IMR-90 (cell line): Measurements from ENCODE around the gene AAMDC. TPM values are rescaled to one million over a fixed set of nuclear protein-coding genes. Genes with fewer than 3 reads are reported as not detected.

ENCODE experiments used
- ATAC-seq: fragments of 200-7000 bp; cut with Tn5 transposase; 2 replicates; pipeline ENCODE4 v1.9.1; 2020; ENCODE audit warnings: low read depth, mild to moderate bottlenecking, moderate library complexity
- BruUV-seq: library from RNA; stranded (reverse); fragments of 400-500 nt; replicated peaks from 2 replicates; lab custom pipeline; 2021; lab: Mats Ljungman, UMichigan
- CTCF ChIA-PET: fragments of 300-600 bp; formaldehyde crosslinking; extraction: SDS; loops from one replicate; lab custom pipeline; 2021; ENCODE audit warnings: antibody characterized with exemption; lab: Yijun Ruan, JAX
- POLR2A ChIA-PET: fragments of 300-600 bp; sonication (Branson Sonifier 250); formaldehyde crosslinking; loops from one replicate; lab custom pipeline; 2022; ENCODE audit warnings: antibody characterized with exemption; ENCODE audit not compliant: unreplicated experiment; lab: Charles Lee
- DNase-seq: peaks from one replicate; pipeline ENCODE4 v3.0.0; 2013
- H2AFZ ChIP-seq: replicated peaks from 2 replicates; pipeline ENCODE3; 2013; ENCODE audit warnings: low read length, mild to moderate bottlenecking; ENCODE audit not compliant: poor library complexity
- H2AK5ac ChIP-seq: 2 replicates; pipeline ENCODE4 v1.6.1; 2013; ENCODE audit warnings: low read depth, low read length, inconsistent platforms
- H2AK9ac ChIP-seq: replicated peaks from 2 replicates; pipeline ENCODE3; 2013; ENCODE audit warnings: mild to moderate bottlenecking, low read depth, low read length, moderate library complexity; ENCODE audit not compliant: poor library complexity
- H2BK120ac ChIP-seq: 2 replicates; pipeline ENCODE4 v1.6.1; 2013; ENCODE audit warnings: low read depth, low read length, inconsistent platforms
- H2BK15ac ChIP-seq: 3 replicates; pipeline ENCODE4 v1.6.1; 2013; ENCODE audit warnings: low read depth, low read length, inconsistent platforms
- H2BK20ac ChIP-seq: 2 replicates; pipeline ENCODE4 v1.6.1; 2013; ENCODE audit warnings: low read depth, mild to moderate bottlenecking, inconsistent platforms, low read length, moderate library complexity
- H2BK5ac ChIP-seq: 2 replicates; pipeline ENCODE4 v1.6.1; 2013; ENCODE audit warnings: mild to moderate bottlenecking, low read depth, low read length, inconsistent platforms; ENCODE audit not compliant: poor library complexity, severe bottlenecking
- H3K14ac ChIP-seq: replicated peaks from 2 replicates; pipeline ENCODE4 v1.6.1; 2013; ENCODE audit warnings: low read depth, low read length, inconsistent platforms
- H3K18ac ChIP-seq: 2 replicates; pipeline ENCODE4 v1.6.1; 2013; ENCODE audit warnings: low read depth, low read length, control low read depth
- H3K23ac ChIP-seq: 2 replicates; pipeline ENCODE4 v1.6.1; 2013; ENCODE audit warnings: low read depth, low read length, inconsistent platforms
- H3K27ac ChIP-seq: 2 replicates; pipeline ENCODE4 v1.5.1; 2013; ENCODE audit warnings: mild to moderate bottlenecking, control low read depth, low read length; ENCODE audit not compliant: insufficient read depth
- H3K27me3 ChIP-seq: 2 replicates; pipeline ENCODE4 v1.6.1; 2013; ENCODE audit warnings: low read length; ENCODE audit not compliant: control insufficient read depth, insufficient read depth
- H3K36me3 ChIP-seq: 2 replicates; pipeline ENCODE4 v1.6.1; 2013; ENCODE audit warnings: low read length, mixed read lengths; ENCODE audit not compliant: control insufficient read depth, insufficient read depth
- H3K4ac ChIP-seq: 2 replicates; pipeline ENCODE4 v1.6.1; 2013; ENCODE audit warnings: low read depth, low read length, inconsistent platforms
- H3K4me1 ChIP-seq: 2 replicates; pipeline ENCODE4 v1.6.1; 2013; ENCODE audit warnings: low read length, mixed read lengths; ENCODE audit not compliant: control insufficient read depth, insufficient read depth
- H3K4me2 ChIP-seq: 2 replicates; pipeline ENCODE4 v1.6.1; 2013; ENCODE audit warnings: low read depth, mild to moderate bottlenecking, control low read depth, low read length, moderate library complexity
- H3K4me3 ChIP-seq: 2 replicates; pipeline ENCODE4 v1.5.1; 2013; ENCODE audit warnings: low read depth, mild to moderate bottlenecking, control low read depth, low read length, moderate library complexity; ENCODE audit not compliant: insufficient read depth
- H3K56ac ChIP-seq: 2 replicates; pipeline ENCODE4 v1.6.1; 2013; ENCODE audit warnings: low read length, inconsistent platforms; ENCODE audit not compliant: insufficient read depth; ENCODE audit errors: extremely low read depth
- H3K79me1 ChIP-seq, 2 experiments: 2 replicates each; pipeline ENCODE4 v1.6.1; 2013; ENCODE audit warnings: low read length in 2 of 2, inconsistent platforms in 1 of 2, low read depth in 1 of 2
- H3K9ac ChIP-seq: 2 replicates; pipeline ENCODE4 v1.6.1; 2013; ENCODE audit warnings: low read depth, low read length, control low read depth
- H3K9me1 ChIP-seq: 2 replicates; pipeline ENCODE4 v1.6.1; 2013; ENCODE audit warnings: low read length, inconsistent platforms; ENCODE audit not compliant: insufficient read depth
- H3K9me3 ChIP-seq: 2 replicates; pipeline ENCODE4 v1.6.1; 2013; ENCODE audit warnings: low read length; ENCODE audit not compliant: control insufficient read depth, insufficient read depth
- H4K20me1 ChIP-seq: 2 replicates; pipeline ENCODE4 v1.6.1; 2013; ENCODE audit warnings: low read length, inconsistent platforms; ENCODE audit not compliant: insufficient read depth
- H4K5ac ChIP-seq: 2 replicates; pipeline ENCODE4 v1.6.1; 2013; ENCODE audit warnings: mild to moderate bottlenecking, low read depth, low read length, control low read depth
- H4K8ac ChIP-seq, 2 experiments: 2 replicates each; pipeline ENCODE4 v1.6.1; 2013; ENCODE audit warnings: low read depth in 2 of 2, low read length in 2 of 2, control low read depth in 1 of 2, inconsistent platforms in 1 of 2
- H4K91ac ChIP-seq: 2 replicates; pipeline ENCODE4 v1.6.1; 2013; ENCODE audit warnings: low read depth, low read length, inconsistent platforms; ENCODE audit not compliant: insufficient read depth
- CEBPB ChIP-seq: IDR thresholded peaks from 2 replicates; pipeline ENCODE4 v1.6.1; 2012; ENCODE audit warnings: low read depth, low read length, improper control_type of control experiment
- POLR2A ChIP-seq: IDR thresholded peaks from 2 replicates; pipeline ENCODE4 v1.6.1; 2012; ENCODE audit warnings: mild to moderate bottlenecking, low read depth, low read length
- RAD21 ChIP-seq: IDR thresholded peaks from 2 replicates; pipeline ENCODE4 v1.6.1; 2012; ENCODE audit warnings: low read length, improper control_type of control experiment
- RCOR1 ChIP-seq: IDR thresholded peaks from 2 replicates; pipeline ENCODE4 v1.6.1; 2012; ENCODE audit warnings: mild to moderate bottlenecking, low read length, improper control_type of control experiment; ENCODE audit not compliant: insufficient replicate concordance
- SMC3 ChIP-seq: fragments of 150-350 bp; IDR thresholded peaks from 2 replicates; pipeline ENCODE4 v1.6.1; 2016; ENCODE audit warnings: low read depth, mild to moderate bottlenecking, antibody characterized with exemption, low read length, moderate library complexity
- WGBS, 2 experiments: methylation state at CpG; one replicate each; pipeline versions ENCODE4 v1.1.5 to v1.1.7; 2013; ENCODE audit warnings: missing lambda C conversion rate in 2 of 2; ENCODE audit not compliant: insufficient read length in 1 of 2; ENCODE audit errors: extremely low coverage in 2 of 2; 5-methylcytosine and 5-hydroxymethylcytosine counted together
- dilution Hi-C: fragments of 300-500 bp; cut with HindIII; formaldehyde crosslinking; loops from one replicate; pipeline ENCODE4 v1.14.3; 2018; ENCODE audit warnings: low sequenced_read_pairs; ENCODE audit not compliant: unreplicated experiment
- in situ Hi-C: fragments of 300-500 bp; cut with MboI; formaldehyde crosslinking; loops from 3 replicates; pipeline ENCODE4 v1.14.3; 2019; ENCODE audit warnings: low sequenced_read_pairs, inconsistent platforms, mixed read lengths
- intact Hi-C: fragments of 100-400 bp; cut with micrococcal nuclease; formaldehyde crosslinking; loops from 2 replicates; pipeline ENCODE4 v1.10.0; 2022
- polyA plus RNA-seq, 3 experiments: library from polyadenylated mRNA; depleted of rRNA; stranded (reverse); fragments of >200 nt; gene quantifications; 2 replicates each; pipeline ENCODE4 v1.2.3, GENCODE V29; 2012; ENCODE audit warnings: low replicate concordance in 1 of 3
- total RNA-seq: library from RNA; depleted of rRNA; stranded (reverse); fragments of >200 nt; gene quantifications from 2 replicates; pipeline ENCODE4 v1.2.3, GENCODE V29; 2012

AAMDC gene
- total and polyA plus RNA-seq, 2 of the 4 experiments (the other 2 are of a cell fraction), result 15.8 to 47.6 TPM

GRCh38 chr11:77828926-77829325 is 8.0 kb downstream of the AAMDC start:
- H3K14ac ChIP-seq, result no peak overlapping the region
- H2BK120ac ChIP-seq, result no peak overlapping the region
- no peaks in the 10 kb centered on the region for H4K20me1 ChIP-seq
- CTCF ChIA-PET, result no interaction called here
- no peak overlapping the region for H4K91ac ChIP-seq
- H3K27ac ChIP-seq, result no peak overlapping the region
- ATAC-seq, result no peak
- H3K4me2 ChIP-seq, result no peak overlapping the region
- DNase-seq, result no peak
- no CpG with 5 or more reads among the region's 2 CpGs for WGBS, 2 experiments
- TF ChIP-seq RCOR1, result no peak
- no peak for TF ChIP-seq RAD21
- no peak for TF ChIP-seq POLR2A
- TF ChIP-seq SMC3, result no peak
- TF ChIP-seq CEBPB, result no peak
- peaks cover under 1% of the 10 kb centered on the region; the same call in 1 of the 2 replicates for H3K4me1 ChIP-seq
- H3K56ac ChIP-seq, result no peak overlapping the region
- no peak overlapping the region for H4K8ac ChIP-seq
- peaks cover 2% of the 10 kb centered on the region; the same call in 1 of the 2 replicates for H3K36me3 ChIP-seq
- no peak overlapping the region for H3K18ac ChIP-seq
- H3K9me3 ChIP-seq, result no peaks in the 10 kb centered on the region; the same call in 1 of the 2 replicates
- no TSS peak for BruUV-seq
- no peak overlapping the region for H2BK5ac ChIP-seq
- H2AK9ac ChIP-seq, result no peak overlapping the region
- POLR2A ChIA-PET, result no interaction called here
- H3K9ac ChIP-seq, result no peak overlapping the region
- H2AFZ ChIP-seq, result no peak overlapping the region
- no peak overlapping the region for H3K4me3 ChIP-seq
- no peak overlapping the region for H2BK20ac ChIP-seq
- no peaks in the 10 kb centered on the region for H3K27me3 ChIP-seq
- H3K79me1 ChIP-seq, result peaks cover 7 to 9% of the 10 kb centered on the region in 2 experiments
- H4K5ac ChIP-seq, result no peak overlapping the region
- no peak overlapping the region for H2BK15ac ChIP-seq
- dilution Hi-C loops (no loop called here), intact Hi-C loops (no loop called here), in situ Hi-C loops (no loop called here)
- H3K23ac ChIP-seq, result no peak overlapping the region
- no peak overlapping the region for H2AK5ac ChIP-seq
- H3K4ac ChIP-seq, result no peak overlapping the region
- H3K9me1 ChIP-seq, result no peaks in the 10 kb centered on the region
